Measurements from ENCODE around the gene MSX1.
A peak's percentile ranks its signal among the peaks of the same experiment; 100 is the strongest.

The MSX1 gene

GRCh38 chr4:4851906-4852305 lies 7.6 kb upstream of the MSX1 start:
- Histone ChIP-seq H3K4me1 (ENCODE audit: control insufficient read depth, insufficient read depth, low read length) (peaks cover 25% of the 10 kb centered on the region), H3K9ac (ENCODE audit: low read length in 2 of 2) (no peak overlapping the region), H3K9me3 (ENCODE audit: control insufficient read depth in 2 of 2, low read length in 2 of 2) (no peaks in the 10 kb centered on the region), H3K27ac (ENCODE audit: low read length) (no peak overlapping the region), H3K4me3 (ENCODE audit: low read length in 2 of 2) (no peak overlapping the region), H3K36me3 (ENCODE audit: control insufficient read depth in 2 of 2, insufficient read depth in 2 of 2, low read length in 2 of 2) (no peaks in the 10 kb centered on the region), H3K27me3 (ENCODE audit: control insufficient read depth in 1 of 2, insufficient read depth in 2 of 2, low read length in 2 of 2) (peaks cover 67 to 73% of the 10 kb centered on the region in 2 donors)

GRCh38 chr4:4852591-4853362 lies 6.7 kb upstream of the MSX1 start:
- H3K4me3 ChIP-seq (ENCODE audit: low read length in 2 of 2), result peak overlapping the region; percentile 53 to 67
- no peak overlapping the region for H3K9ac ChIP-seq (ENCODE audit: low read length in 2 of 2)

GRCh38 chr4:4853371-4853823 lies 6.1 kb upstream of the MSX1 start:
- Histone ChIP-seq H3K4me1 (ENCODE audit: control insufficient read depth, insufficient read depth, low read length) (peaks cover 25% of the 10 kb centered on the region), H3K9me3 (ENCODE audit: control insufficient read depth in 2 of 2, low read length in 2 of 2) (no peaks in the 10 kb centered on the region), H3K27ac (ENCODE audit: low read length) (no peak overlapping the region), H3K36me3 (ENCODE audit: control insufficient read depth in 2 of 2, insufficient read depth in 2 of 2, low read length in 2 of 2) (no peaks in the 10 kb centered on the region), H3K4me3 (ENCODE audit: low read length in 2 of 2) (peak overlapping the region; percentile 53 to 67), H3K27me3 (ENCODE audit: control insufficient read depth in 1 of 2, insufficient read depth in 2 of 2, low read length in 2 of 2) (peaks cover 79 to 82% of the 10 kb centered on the region in 2 donors), H3K9ac (ENCODE audit: low read length in 2 of 2) (no peak overlapping the region)

More at GRCh38 chr4:4852591-4853362, 6.7 kb upstream of the MSX1 start:
- Histone ChIP-seq H3K27me3 (ENCODE audit: control insufficient read depth in 1 of 2, insufficient read depth in 2 of 2, low read length in 2 of 2) (peaks cover 74 to 76% of the 10 kb centered on the region in 2 donors), H3K9me3 (ENCODE audit: control insufficient read depth in 2 of 2, low read length in 2 of 2) (no peaks in the 10 kb centered on the region), H3K4me1 (ENCODE audit: control insufficient read depth, insufficient read depth, low read length) (peaks cover 25% of the 10 kb centered on the region), H3K27ac (ENCODE audit: low read length) (no peak overlapping the region), H3K36me3 (ENCODE audit: control insufficient read depth in 2 of 2, insufficient read depth in 2 of 2, low read length in 2 of 2) (no peaks in the 10 kb centered on the region)

DNA sequence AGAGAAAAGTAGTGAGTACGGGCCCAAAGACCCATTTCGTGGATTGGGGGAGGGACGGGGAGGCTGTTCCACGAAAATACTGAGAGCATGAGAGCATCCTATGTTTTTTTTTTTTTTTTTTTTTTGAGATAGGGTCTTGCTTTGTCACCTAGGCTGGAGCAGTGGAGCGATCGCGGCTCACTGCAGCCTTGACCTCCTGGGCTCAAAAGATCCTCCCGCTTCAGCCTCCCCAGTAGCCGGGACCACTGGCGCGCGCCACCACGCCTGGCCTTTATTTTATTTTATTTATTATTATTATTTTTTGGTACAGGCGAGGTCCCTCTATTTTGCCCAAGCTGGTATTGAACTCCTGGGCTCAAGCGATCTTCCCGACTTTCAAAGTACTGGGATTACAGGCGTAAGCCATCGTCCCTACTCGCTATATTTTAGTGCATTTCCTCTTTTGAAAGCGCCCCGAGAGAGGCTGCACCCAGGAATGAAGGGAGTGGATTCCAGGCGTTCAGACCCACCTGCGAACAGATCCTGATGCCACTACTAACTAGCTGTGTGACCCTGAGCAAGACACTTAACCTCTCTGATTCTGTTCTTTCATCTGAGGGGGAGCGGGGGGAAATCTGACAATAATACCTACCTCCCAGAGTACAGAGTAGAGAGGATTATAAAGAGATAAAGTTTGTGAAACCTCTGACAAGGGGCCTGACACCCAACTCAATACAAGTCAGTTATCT lies 5.4 kb upstream of the MSX1 start:
- Histone ChIP-seq H3K4me1 (ENCODE audit: control insufficient read depth, insufficient read depth, low read length) (peaks cover 30% of the 10 kb centered on the region), H3K27me3 (ENCODE audit: control insufficient read depth in 1 of 2, insufficient read depth in 2 of 2, low read length in 2 of 2) (peaks cover 83 to 89% of the 10 kb centered on the region in 2 donors), H3K9me3 (ENCODE audit: control insufficient read depth in 2 of 2, low read length in 2 of 2) (no peaks in the 10 kb centered on the region), H3K4me3 (ENCODE audit: low read length in 2 of 2) (no peak overlapping the region), H3K9ac (ENCODE audit: low read length in 2 of 2) (no peak overlapping the region), H3K27ac (ENCODE audit: low read length) (no peak overlapping the region), H3K36me3 (ENCODE audit: control insufficient read depth in 2 of 2, insufficient read depth in 2 of 2, low read length in 2 of 2) (no peaks in the 10 kb centered on the region)

DNA sequence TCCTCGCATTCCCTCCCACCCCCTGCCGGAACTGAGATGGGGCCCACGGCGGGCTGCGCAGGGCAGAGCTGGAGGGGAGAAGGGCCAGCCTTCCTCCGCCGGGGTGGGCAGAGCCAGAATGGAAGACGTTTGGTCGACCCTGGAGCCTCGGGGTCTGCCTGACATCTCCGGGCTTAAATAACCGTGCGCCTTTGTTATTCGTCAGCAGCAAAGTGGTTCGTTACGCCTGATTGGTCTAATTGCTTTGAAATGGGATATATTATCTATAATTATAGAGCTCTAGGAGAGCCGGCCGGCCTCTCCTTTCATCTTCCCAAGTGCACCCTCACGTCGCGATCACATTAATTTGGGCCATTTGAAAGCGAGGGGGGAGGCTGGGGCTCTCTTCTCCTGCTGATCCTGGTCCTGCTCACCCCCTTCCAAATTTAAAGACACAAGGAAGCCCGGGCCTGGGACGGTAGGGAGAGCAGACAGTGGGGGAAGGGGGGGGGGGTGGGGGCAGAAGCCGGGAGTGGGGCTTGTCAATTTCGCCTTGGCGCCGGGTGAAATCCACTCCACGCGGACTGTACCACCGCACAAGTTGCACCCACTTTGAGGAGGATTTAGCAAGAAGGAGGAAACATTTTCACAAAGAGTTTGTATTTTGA lies 4.7 kb upstream of the MSX1 start:
- no peak overlapping the region for H3K4me3 ChIP-seq (ENCODE audit: low read length in 2 of 2)
- peaks cover 34% of the 10 kb centered on the region for H3K4me1 ChIP-seq (ENCODE audit: control insufficient read depth, insufficient read depth, low read length)
- H3K9ac ChIP-seq (ENCODE audit: low read length in 2 of 2), result no peak overlapping the region
- no peak overlapping the region for H3K27ac ChIP-seq (ENCODE audit: low read length)
- H3K9me3 ChIP-seq (ENCODE audit: control insufficient read depth in 2 of 2, low read length in 2 of 2), result no peaks in the 10 kb centered on the region
- peaks cover 76 to 92% of the 10 kb centered on the region in 2 donors for H3K27me3 ChIP-seq (ENCODE audit: control insufficient read depth in 1 of 2, insufficient read depth in 2 of 2, low read length in 2 of 2)
- H3K36me3 ChIP-seq (ENCODE audit: control insufficient read depth in 2 of 2, insufficient read depth in 2 of 2, low read length in 2 of 2), result no peaks in the 10 kb centered on the region

DNA sequence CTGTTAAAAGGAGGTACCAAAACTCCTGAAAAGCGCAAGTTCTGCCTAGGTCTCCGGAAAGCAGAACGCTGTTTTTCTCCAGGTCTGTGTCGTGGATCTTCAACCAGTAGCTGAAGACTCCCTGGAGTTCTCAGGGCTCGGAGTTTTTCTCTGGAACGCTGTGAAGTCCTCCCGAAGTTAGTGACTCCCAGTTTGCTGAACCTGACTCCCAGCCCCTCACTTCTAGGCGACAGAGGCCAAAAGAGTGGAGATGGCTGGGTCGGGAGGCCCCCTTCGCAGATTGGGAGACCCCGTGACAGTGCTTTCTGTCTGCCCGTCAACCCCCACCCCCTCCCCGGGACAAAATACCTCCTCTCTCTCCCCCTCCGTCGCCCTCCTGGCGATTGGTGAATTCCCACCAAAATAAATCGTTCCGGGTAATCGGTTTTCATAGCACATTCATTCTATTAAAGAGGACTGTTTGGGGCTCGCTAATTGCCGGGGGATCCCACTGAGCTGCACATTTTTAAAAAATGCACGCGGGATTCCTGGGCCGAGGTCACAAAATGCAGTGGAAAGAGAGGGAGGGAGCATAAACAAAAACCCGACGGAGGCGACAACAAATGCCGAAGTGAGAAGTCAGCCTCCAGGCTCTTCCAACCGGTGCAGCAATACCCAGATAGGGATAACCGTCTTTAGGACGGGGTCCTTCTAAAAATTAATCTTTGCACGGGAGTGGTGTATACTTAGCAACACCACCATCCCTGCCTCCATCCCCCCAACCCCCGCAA lies 4.0 kb upstream of the MSX1 start:
- Histone ChIP-seq H3K9ac (ENCODE audit: low read length in 2 of 2) (no peak overlapping the region), H3K27ac (ENCODE audit: low read length) (no peak overlapping the region), H3K27me3 (ENCODE audit: control insufficient read depth in 1 of 2, insufficient read depth in 2 of 2, low read length in 2 of 2) (peaks cover 75 to 93% of the 10 kb centered on the region in 2 donors), H3K4me1 (ENCODE audit: control insufficient read depth, insufficient read depth, low read length) (peaks cover 40% of the 10 kb centered on the region), H3K4me3 (ENCODE audit: low read length in 2 of 2) (no peak overlapping the region), H3K9me3 (ENCODE audit: control insufficient read depth in 2 of 2, low read length in 2 of 2) (no peaks in the 10 kb centered on the region), H3K36me3 (ENCODE audit: control insufficient read depth in 2 of 2, insufficient read depth in 2 of 2, low read length in 2 of 2) (no peaks in the 10 kb centered on the region)

GRCh38 chr4:4856071-4857000 lies 3.1 kb upstream of the MSX1 start:
- H3K36me3 ChIP-seq (ENCODE audit: control insufficient read depth in 2 of 2, insufficient read depth in 2 of 2, low read length in 2 of 2), result no peaks in the 10 kb centered on the region
- no peak overlapping the region for H3K9ac ChIP-seq (ENCODE audit: low read length in 2 of 2)
- H3K27ac ChIP-seq (ENCODE audit: low read length), result no peak overlapping the region
- peak overlapping the region; percentile 13 to 44 for H3K4me3 ChIP-seq (ENCODE audit: low read length in 2 of 2)
- H3K4me1 ChIP-seq (ENCODE audit: control insufficient read depth, insufficient read depth, low read length), result peaks cover 49% of the 10 kb centered on the region
- H3K9me3 ChIP-seq (ENCODE audit: control insufficient read depth in 2 of 2, low read length in 2 of 2), result no peaks in the 10 kb centered on the region
- peaks cover 76 to 96% of the 10 kb centered on the region in 2 donors for H3K27me3 ChIP-seq (ENCODE audit: control insufficient read depth in 1 of 2, insufficient read depth in 2 of 2, low read length in 2 of 2)

DNA sequence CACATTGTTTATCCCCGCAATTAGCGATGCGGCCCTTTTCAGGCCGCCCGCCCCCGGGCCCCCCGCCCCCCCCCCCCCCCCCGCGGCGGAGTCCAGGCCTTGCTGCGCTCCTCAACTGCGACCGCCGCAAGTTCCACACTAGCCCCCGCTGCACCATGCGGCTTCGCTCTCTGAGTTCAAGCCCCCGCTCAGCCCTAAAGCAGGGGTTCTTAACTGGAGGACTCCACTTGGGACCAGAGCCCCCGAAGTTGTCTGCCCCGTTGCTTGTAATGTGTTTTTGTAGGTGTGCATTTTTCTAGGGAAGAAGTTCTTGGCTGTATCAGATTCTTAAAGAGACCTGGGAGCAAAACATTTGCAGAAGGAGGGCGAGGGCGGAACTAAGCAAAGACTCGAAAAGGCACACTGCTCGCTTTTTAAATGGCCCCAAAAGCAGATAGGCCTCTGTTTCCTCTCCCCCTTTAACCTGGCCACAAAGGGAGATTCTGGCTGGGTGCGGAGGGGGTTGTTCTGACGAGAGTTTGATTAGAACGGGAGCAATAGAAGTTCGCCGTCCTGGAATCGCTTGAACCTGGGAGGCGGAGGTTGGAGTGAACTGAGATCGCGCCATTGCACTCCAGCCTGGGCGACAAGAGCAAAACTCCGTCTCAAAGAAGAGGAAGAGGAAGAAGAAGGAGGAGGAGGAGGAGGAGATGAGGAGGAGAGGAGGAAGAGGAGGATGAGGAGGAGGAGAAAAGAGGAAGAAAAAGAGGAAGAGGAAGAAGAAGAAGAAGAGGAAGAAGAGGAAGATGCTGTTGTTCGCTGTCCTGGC lies 2.3 kb upstream of the MSX1 start:
- Histone ChIP-seq H3K4me3 (ENCODE audit: low read length in 2 of 2) (no peak overlapping the region), H3K9me3 (ENCODE audit: control insufficient read depth in 2 of 2, low read length in 2 of 2) (peaks cover 0 to 3% of the 10 kb centered on the region in 2 donors), H3K9ac (ENCODE audit: low read length in 2 of 2) (no peak overlapping the region), H3K4me1 (ENCODE audit: control insufficient read depth, insufficient read depth, low read length) (peaks cover 53% of the 10 kb centered on the region), H3K27me3 (ENCODE audit: control insufficient read depth in 1 of 2, insufficient read depth in 2 of 2, low read length in 2 of 2) (peaks cover 78 to 96% of the 10 kb centered on the region in 2 donors), H3K27ac (ENCODE audit: low read length) (no peak overlapping the region), H3K36me3 (ENCODE audit: control insufficient read depth in 2 of 2, insufficient read depth in 2 of 2, low read length in 2 of 2) (no peaks in the 10 kb centered on the region)

DNA sequence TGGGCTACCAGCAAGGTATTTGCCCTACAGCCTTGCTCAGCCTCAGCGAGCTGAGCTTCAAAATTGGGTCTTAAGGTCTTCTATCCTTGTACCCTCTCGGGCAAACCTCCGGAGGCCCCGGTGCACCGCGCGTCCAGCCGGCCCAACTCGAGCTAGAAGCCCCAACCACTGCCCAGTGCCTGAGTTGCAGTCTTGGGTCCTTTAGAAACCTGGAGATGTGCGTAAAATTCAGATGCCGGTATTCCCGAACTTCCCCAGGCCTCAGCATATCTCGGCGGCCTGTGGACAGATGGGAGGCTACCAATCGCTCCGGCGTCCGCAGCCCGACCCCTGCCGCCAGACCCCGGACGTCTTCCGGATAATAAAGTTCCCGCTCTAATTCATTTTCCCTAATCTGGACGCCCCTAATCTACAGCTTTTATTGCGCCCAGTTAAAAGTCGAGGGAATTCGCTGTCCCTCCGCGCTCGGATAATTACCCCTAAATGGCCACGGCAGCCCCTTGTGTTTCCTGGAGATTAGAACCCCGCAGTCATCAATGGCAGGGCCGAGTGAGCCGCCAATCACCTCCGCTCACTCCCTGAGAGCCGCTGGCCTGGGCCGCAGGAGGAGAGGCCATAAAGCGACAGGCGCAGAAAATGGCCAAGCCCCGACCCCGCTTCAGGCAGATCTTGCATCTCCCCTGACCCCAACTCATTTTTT lies 1.5 kb upstream of the MSX1 start:
- Histone ChIP-seq H3K4me1 (ENCODE audit: control insufficient read depth, insufficient read depth, low read length) (peaks cover 48% of the 10 kb centered on the region), H3K4me3 (ENCODE audit: low read length in 2 of 2) (no peak overlapping the region), H3K36me3 (ENCODE audit: control insufficient read depth in 2 of 2, insufficient read depth in 2 of 2, low read length in 2 of 2) (no peaks in the 10 kb centered on the region), H3K9me3 (ENCODE audit: control insufficient read depth in 2 of 2, low read length in 2 of 2) (peaks cover 0 to 4% of the 10 kb centered on the region in 2 donors), H3K27me3 (ENCODE audit: control insufficient read depth in 1 of 2, insufficient read depth in 2 of 2, low read length in 2 of 2) (peaks cover 78 to 96% of the 10 kb centered on the region in 2 donors), H3K27ac (ENCODE audit: low read length) (no peak overlapping the region), H3K9ac (ENCODE audit: low read length in 2 of 2) (no peak overlapping the region)

Measured in stomach smooth muscle (tissue), 2 donors.